HL-60 (cell line): ENCODE measurements around the gene SKAP2.

Experiments used
- POLR2AphosphoS5 ChIP-seq: IDR thresholded peaks from 2 replicates; pipeline ENCODE4 v1.6.1; 2012; ENCODE audit warnings: low read depth
- SPI1 ChIP-seq: IDR thresholded peaks from 2 replicates; pipeline ENCODE4 v1.6.1; 2012; ENCODE audit warnings: low read depth, mild to moderate bottlenecking, borderline replicate concordance
- TF ChIP-seq, protein P1 (sequence below): IDR thresholded peaks from one replicate; pipeline ENCODE4 v1.5.1; 2011; ENCODE audit warnings: low read length, control low read depth, inconsistent platforms; ENCODE audit not compliant: insufficient read depth
- TF ChIP-seq, protein P2 (sequence below): IDR thresholded peaks from 2 replicates; pipeline ENCODE4 v1.6.1; 2012; ENCODE audit warnings: low read depth; ENCODE audit not compliant: insufficient replicate concordance

DNA sequence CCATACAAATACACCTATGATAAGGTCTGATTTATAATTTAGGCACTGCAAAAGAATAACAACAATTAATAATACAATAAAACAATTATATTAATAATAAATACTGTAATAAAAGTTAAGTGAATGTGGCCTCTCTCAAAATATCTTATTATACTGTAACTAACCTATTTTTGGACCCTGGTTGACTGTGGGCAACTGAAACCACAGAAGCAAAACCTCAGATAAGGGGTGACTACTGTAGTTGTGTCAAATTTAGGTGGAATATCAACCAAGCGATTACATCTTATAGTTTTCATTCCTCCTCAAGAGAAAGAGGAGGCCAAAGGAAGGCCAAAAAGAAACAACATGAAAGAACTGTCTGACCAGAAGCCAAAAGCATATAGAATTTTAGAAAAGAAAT, 103.9 kb downstream of the SKAP2 start:
- no peak for TF ChIP-seq SPI1
- TF ChIP-seq POLR2AphosphoS5: no peak
- TF ChIP-seq, protein P1, sequence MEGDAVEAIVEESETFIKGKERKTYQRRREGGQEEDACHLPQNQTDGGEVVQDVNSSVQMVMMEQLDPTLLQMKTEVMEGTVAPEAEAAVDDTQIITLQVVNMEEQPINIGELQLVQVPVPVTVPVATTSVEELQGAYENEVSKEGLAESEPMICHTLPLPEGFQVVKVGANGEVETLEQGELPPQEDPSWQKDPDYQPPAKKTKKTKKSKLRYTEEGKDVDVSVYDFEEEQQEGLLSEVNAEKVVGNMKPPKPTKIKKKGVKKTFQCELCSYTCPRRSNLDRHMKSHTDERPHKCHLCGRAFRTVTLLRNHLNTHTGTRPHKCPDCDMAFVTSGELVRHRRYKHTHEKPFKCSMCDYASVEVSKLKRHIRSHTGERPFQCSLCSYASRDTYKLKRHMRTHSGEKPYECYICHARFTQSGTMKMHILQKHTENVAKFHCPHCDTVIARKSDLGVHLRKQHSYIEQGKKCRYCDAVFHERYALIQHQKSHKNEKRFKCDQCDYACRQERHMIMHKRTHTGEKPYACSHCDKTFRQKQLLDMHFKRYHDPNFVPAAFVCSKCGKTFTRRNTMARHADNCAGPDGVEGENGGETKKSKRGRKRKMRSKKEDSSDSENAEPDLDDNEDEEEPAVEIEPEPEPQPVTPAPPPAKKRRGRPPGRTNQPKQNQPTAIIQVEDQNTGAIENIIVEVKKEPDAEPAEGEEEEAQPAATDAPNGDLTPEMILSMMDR: no peak
- TF ChIP-seq, protein P2, sequence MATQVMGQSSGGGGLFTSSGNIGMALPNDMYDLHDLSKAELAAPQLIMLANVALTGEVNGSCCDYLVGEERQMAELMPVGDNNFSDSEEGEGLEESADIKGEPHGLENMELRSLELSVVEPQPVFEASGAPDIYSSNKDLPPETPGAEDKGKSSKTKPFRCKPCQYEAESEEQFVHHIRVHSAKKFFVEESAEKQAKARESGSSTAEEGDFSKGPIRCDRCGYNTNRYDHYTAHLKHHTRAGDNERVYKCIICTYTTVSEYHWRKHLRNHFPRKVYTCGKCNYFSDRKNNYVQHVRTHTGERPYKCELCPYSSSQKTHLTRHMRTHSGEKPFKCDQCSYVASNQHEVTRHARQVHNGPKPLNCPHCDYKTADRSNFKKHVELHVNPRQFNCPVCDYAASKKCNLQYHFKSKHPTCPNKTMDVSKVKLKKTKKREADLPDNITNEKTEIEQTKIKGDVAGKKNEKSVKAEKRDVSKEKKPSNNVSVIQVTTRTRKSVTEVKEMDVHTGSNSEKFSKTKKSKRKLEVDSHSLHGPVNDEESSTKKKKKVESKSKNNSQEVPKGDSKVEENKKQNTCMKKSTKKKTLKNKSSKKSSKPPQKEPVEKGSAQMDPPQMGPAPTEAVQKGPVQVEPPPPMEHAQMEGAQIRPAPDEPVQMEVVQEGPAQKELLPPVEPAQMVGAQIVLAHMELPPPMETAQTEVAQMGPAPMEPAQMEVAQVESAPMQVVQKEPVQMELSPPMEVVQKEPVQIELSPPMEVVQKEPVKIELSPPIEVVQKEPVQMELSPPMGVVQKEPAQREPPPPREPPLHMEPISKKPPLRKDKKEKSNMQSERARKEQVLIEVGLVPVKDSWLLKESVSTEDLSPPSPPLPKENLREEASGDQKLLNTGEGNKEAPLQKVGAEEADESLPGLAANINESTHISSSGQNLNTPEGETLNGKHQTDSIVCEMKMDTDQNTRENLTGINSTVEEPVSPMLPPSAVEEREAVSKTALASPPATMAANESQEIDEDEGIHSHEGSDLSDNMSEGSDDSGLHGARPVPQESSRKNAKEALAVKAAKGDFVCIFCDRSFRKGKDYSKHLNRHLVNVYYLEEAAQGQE: no peak
